Prostate gland (tissue), 2 donors: ENCODE data around the gene LRRTM4. TPM values are rescaled to one million over a fixed set of nuclear protein-coding genes. Genes with fewer than 3 reads are reported as not detected.

ENCODE experiments used
- DNase-seq: peaks from one replicate; pipeline ENCODE4 v3.0.0-alpha.2; 2019; ENCODE audit warnings: low spot score
- H3K27ac ChIP-seq, 2 donors: fragments of 200-600 bp; sonication (generic); 2 replicates each; pipeline ENCODE4 v1.5.1; 2017 to 2019
- H3K27me3 ChIP-seq: fragments of 200-600 bp; sonication (generic); replicated peaks from 2 replicates; pipeline ENCODE4 v1.5.1; 2019; ENCODE audit not compliant: insufficient read depth
- H3K36me3 ChIP-seq, 2 donors: fragments of 200-600 bp; sonication (generic); 1 replicate in 1 of 2; 2 replicates in 1 of 2; pipeline versions ENCODE4 v1.5.1 to v1.8.1; 2017 to 2019
- H3K4me1 ChIP-seq: fragments of 200-600 bp; sonication (generic); replicated peaks from 2 replicates; pipeline ENCODE4 v1.5.1; 2019
- H3K4me3 ChIP-seq, 2 donors: fragments of 200-600 bp; sonication (generic); 2 replicates each; pipeline ENCODE4 v1.5.1; 2017 to 2019
- H3K9me3 ChIP-seq: fragments of 200-600 bp; sonication (generic); 2 replicates; pipeline ENCODE4 v1.5.1; 2017
- POLR2A ChIP-seq: fragments of 450-650 bp; IDR thresholded peaks from one replicate; pipeline ENCODE4 v1.6.1; 2016; ENCODE audit warnings: antibody characterized with exemption, mild to moderate bottlenecking
- POLR2AphosphoS5 ChIP-seq: sonication (generic); formaldehyde crosslinking; IDR thresholded peaks from one replicate; pipeline ENCODE4 v1.6.1; 2017; ENCODE audit warnings: antibody characterized with exemption
- WGBS: methylation state at CpG from one replicate; pipeline ENCODE4 v1.1.5; 2018; 5-methylcytosine and 5-hydroxymethylcytosine counted together
- intact Hi-C: fragments of 100-400 bp; cut with DNase I; formaldehyde crosslinking; loops from one replicate; pipeline ENCODE4 v1.14.2; 2022
- total RNA-seq, 2 donors: library from RNA; depleted of rRNA; stranded (reverse); fragments of >200 nt; gene quantifications; one replicate each; pipeline ENCODE4 v1.1.0, GENCODE V29; 2016
- TF ChIP-seq, protein P1 (sequence below), 4 experiments: fragments of 200-600 bp in 2 of 4; fragments of 450-650 bp in 2 of 4; sonication (generic) in 2 of 4; IDR thresholded peaks; 1 replicate in 3 of 4; 2 replicates in 1 of 4; pipeline ENCODE4 v1.5.1; 2016 to 2019; ENCODE audit warnings: antibody characterized with exemption in 4 of 4, mild to moderate bottlenecking in 2 of 4, moderate library complexity in 2 of 4

The LRRTM4 gene
- total RNA-seq, 2 donors from 2014 or later = 0.09 to 6.2 TPM

DNA sequence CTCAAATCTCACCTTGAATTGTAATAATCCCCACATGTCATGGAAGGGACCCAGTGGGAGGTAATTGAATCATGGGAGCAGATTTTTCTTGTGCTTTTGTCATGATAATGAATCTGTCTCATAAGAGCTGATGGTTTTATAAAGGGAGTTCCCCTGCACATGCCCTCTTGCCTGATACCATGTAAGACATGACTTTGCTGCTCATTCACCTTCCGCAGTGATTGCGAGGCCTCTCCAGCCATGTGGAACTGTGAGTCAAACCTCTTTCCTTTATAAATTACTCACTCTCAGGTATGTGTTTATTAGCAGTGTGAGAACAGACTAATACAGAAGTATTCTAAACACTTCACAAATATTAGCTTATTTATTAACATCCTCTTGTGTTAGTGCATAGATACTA is 516.7 kb downstream of the LRRTM4 start:
- Histone ChIP-seq H3K36me3 (no peaks in the 10 kb centered on the region), H3K9me3 (no peaks in the 10 kb centered on the region), H3K4me3 (no peak overlapping the region), H3K27ac (no peak overlapping the region), H3K27me3 (no peaks in the 10 kb centered on the region), H3K4me1 (no peaks in the 10 kb centered on the region)
- TF ChIP-seq, protein P1, sequence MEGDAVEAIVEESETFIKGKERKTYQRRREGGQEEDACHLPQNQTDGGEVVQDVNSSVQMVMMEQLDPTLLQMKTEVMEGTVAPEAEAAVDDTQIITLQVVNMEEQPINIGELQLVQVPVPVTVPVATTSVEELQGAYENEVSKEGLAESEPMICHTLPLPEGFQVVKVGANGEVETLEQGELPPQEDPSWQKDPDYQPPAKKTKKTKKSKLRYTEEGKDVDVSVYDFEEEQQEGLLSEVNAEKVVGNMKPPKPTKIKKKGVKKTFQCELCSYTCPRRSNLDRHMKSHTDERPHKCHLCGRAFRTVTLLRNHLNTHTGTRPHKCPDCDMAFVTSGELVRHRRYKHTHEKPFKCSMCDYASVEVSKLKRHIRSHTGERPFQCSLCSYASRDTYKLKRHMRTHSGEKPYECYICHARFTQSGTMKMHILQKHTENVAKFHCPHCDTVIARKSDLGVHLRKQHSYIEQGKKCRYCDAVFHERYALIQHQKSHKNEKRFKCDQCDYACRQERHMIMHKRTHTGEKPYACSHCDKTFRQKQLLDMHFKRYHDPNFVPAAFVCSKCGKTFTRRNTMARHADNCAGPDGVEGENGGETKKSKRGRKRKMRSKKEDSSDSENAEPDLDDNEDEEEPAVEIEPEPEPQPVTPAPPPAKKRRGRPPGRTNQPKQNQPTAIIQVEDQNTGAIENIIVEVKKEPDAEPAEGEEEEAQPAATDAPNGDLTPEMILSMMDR (IDR thresholded peaks at IDR 0.05) = no peak
- TF ChIP-seq POLR2AphosphoS5 (no peak), POLR2A (no peak)
- no peak for DNase-seq
- intact Hi-C loops = no loop called here
- 63% methylated on average over 2 of the region's 2 CpGs for WGBS

DNA sequence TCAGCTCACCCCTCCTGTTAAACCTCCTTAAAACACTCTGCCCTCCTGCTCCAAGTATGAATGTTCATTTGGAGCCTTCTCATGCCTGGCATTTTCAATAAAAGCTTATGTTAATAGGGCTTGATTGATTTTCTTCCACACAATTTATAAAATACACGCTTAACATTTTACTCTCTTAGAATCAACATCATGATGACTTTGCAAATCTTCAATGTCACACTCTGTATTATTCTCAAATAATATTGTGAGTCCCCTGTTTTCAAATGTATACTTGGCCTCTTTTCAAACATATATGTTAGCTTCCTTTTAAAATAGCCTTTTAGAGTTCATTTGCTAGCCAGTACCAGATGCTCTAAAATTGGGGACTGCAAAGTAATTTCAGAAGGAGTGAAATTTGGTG is 520.3 kb downstream of the LRRTM4 start:
- Histone ChIP-seq H3K27ac (no peak overlapping the region), H3K36me3 (no peaks in the 10 kb centered on the region), H3K4me1 (no peaks in the 10 kb centered on the region), H3K27me3 (no peaks in the 10 kb centered on the region), H3K4me3 (no peak overlapping the region), H3K9me3 (no peaks in the 10 kb centered on the region)
- intact Hi-C loops = no loop called here
- TF ChIP-seq POLR2AphosphoS5 = no peak
- no peak for TF ChIP-seq POLR2A
- TF ChIP-seq, protein P1 (IDR thresholded peaks at IDR 0.05) = no peak
- 94% methylated on average over 1 of the region's 1 CpG for WGBS
- no peak for DNase-seq

DNA sequence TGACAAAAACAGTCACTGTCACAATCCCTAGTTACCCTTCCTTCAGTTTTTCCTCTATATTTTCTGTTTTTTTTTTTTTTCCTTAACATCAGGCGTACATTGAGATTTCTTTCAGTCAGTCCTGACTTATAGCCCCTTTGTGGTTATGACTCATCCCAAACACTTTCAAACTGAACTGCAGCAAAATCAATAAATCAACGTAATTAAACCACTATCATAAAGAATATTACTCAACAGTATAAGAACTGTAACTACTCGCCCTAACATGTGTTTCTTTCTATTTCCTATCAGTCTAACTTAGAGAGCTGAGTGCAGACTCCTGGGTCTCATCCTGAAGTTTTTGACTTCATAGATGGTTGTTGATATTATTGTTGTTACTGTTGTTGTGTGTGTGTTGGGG is 523.5 kb downstream of the LRRTM4 start:
- H3K27me3 ChIP-seq = no peaks in the 10 kb centered on the region
- DNase-seq = no peak
- H3K9me3 ChIP-seq = no peaks in the 10 kb centered on the region
- 55% methylated on average over 3 of the region's 3 CpGs for WGBS
- intact Hi-C loops = no loop called here
- H3K4me1 ChIP-seq = no peaks in the 10 kb centered on the region
- H3K4me3 ChIP-seq = no peak overlapping the region
- no peak overlapping the region for H3K27ac ChIP-seq
- TF ChIP-seq, protein P1 (IDR thresholded peaks at IDR 0.05) = no peak
- TF ChIP-seq POLR2A (no peak), POLR2AphosphoS5 (no peak)
- no peaks in the 10 kb centered on the region for H3K36me3 ChIP-seq

DNA sequence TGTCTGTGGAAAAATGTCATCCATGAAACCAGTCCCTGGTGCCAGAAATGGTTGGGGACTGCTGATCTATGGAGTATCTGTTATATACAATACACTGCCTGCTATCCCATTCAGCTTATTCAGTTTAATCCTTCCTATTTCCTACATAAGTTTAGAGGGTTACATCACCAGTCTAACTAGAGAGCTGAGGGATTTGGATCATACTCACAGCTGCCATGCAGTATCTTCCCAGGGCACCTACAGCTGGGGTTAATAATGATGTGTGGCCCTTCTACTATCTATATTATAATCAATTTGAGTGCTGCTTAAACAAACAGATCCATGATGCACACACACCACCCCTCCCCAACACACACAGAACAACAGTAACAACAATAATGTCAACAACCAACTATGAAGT is 524.0 kb downstream of the LRRTM4 start:
- Histone ChIP-seq H3K27ac (no peak overlapping the region), H3K27me3 (no peaks in the 10 kb centered on the region), H3K36me3 (no peaks in the 10 kb centered on the region), H3K4me3 (no peak overlapping the region), H3K9me3 (no peaks in the 10 kb centered on the region), H3K4me1 (no peaks in the 10 kb centered on the region)
- intact Hi-C loops = no loop called here
- no peak for DNase-seq
- no peak for TF ChIP-seq POLR2A
- TF ChIP-seq POLR2AphosphoS5 = no peak
- TF ChIP-seq, protein P1 (IDR thresholded peaks at IDR 0.05) = no peak

DNA sequence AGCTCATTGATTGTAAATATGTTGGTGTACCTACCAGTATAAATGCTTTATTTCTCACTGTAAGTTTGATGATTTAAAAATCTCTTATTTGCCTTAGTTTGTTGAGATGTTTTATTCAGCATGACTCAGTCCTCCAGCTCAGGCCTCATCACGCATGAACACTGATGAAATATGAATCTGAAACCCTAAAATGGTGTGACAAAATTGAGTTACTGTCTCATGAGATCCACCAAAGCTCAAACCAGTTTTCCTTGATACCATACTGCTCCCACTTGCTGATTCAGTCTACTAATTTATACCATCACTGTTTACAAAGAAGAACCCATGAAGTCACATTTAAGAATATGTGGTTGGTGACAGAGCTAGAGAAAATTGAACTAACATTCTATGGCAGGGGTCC is 524.9 kb downstream of the LRRTM4 start:
- Histone ChIP-seq H3K9me3 (no peaks in the 10 kb centered on the region), H3K4me1 (no peaks in the 10 kb centered on the region), H3K4me3 (no peak overlapping the region), H3K36me3 (no peaks in the 10 kb centered on the region), H3K27me3 (no peaks in the 10 kb centered on the region), H3K27ac (no peak overlapping the region)
- intact Hi-C loops = no loop called here
- no peak for DNase-seq
- 92% methylated on average over 1 of the region's 1 CpG for WGBS
- no peak for TF ChIP-seq POLR2A
